HEK293 (cell line): ENCODE results near the gene TSTD2.

Experiments used
- CTCF ChIA-PET: fragments of 350-600 bp; formaldehyde crosslinking; extraction: SDS; loops from one replicate; lab custom pipeline; 2021; ENCODE audit warnings: antibody characterized with exemption; lab: Yijun Ruan, JAX
- POLR2A ChIA-PET: fragments of 300-600 bp; formaldehyde crosslinking; extraction: SDS; loops from one replicate; lab custom pipeline; 2020; ENCODE audit warnings: antibody characterized with exemption, inconsistent platforms; lab: Yijun Ruan, JAX
- H3K27ac ChIP-seq: fragments of 200-500 bp; sonication (Bioruptor generic); 2 replicates; pipeline ENCODE4 v1.5.1; 2014; ENCODE audit warnings: low read depth, low read length, control low read depth, inconsistent platforms; ENCODE audit errors: extremely low read depth
- H3K36me3 ChIP-seq, 2 experiments: fragments of 200-500 bp in 1 of 2; sonication (Bioruptor generic) in 1 of 2; 1 replicate in 1 of 2; 2 replicates in 1 of 2; pipeline ENCODE4 v1.5.1; 2014 to 2017; ENCODE audit warnings: inconsistent platforms in 2 of 2, low read length in 2 of 2; ENCODE audit not compliant: control insufficient read depth in 2 of 2, insufficient read depth in 1 of 2
- H3K4me1 ChIP-seq: fragments of 200-500 bp; sonication (Bioruptor generic); 2 replicates; pipeline ENCODE4 v1.5.1; 2014; ENCODE audit warnings: mild to moderate bottlenecking, low read length, inconsistent platforms; ENCODE audit not compliant: control insufficient read depth, insufficient read depth
- H3K4me3 ChIP-seq: 2 replicates; pipeline ENCODE4 v1.5.1; 2011; ENCODE audit warnings: low read depth, mild to moderate bottlenecking, control low read depth, low read length, moderate library complexity
- H3K9me3 ChIP-seq: fragments of 200-500 bp; sonication (Bioruptor generic); 2 replicates; pipeline ENCODE4 v1.5.1; 2014; ENCODE audit warnings: low read depth, low read length, inconsistent platforms; ENCODE audit not compliant: control insufficient read depth, insufficient read depth
- GLI2 ChIP-seq: fragments of 450-650 bp; formaldehyde crosslinking; IDR thresholded peaks from 2 replicates; pipeline ENCODE4; 2017; ENCODE audit warnings: missing biosample characterization, missing genetic modification characterization, low read depth, borderline replicate concordance
- KLF1 ChIP-seq: fragments of 450-650 bp; formaldehyde crosslinking; IDR thresholded peaks from 2 replicates; pipeline ENCODE4 v1.5.1; 2016; ENCODE audit warnings: missing biosample characterization, missing genetic modification characterization
- SALL2 ChIP-seq: fragments of 450-650 bp; formaldehyde crosslinking; IDR thresholded peaks from 2 replicates; pipeline ENCODE4 v1.5.0; 2017; ENCODE audit warnings: missing biosample characterization, mild to moderate bottlenecking, missing genetic modification characterization, borderline replicate concordance
- SCRT1 ChIP-seq: fragments of 450-650 bp; formaldehyde crosslinking; IDR thresholded peaks from 2 replicates; pipeline ENCODE4 v1.5.1; 2016; ENCODE audit warnings: missing biosample characterization, missing genetic modification characterization, borderline replicate concordance
- SP2 ChIP-seq: fragments of 450-650 bp; formaldehyde crosslinking; IDR thresholded peaks from 2 replicates; pipeline ENCODE4 v1.5.1; 2016; ENCODE audit warnings: missing biosample characterization, missing genetic modification characterization
- SP7 ChIP-seq: fragments of 450-650 bp; formaldehyde crosslinking; IDR thresholded peaks from 2 replicates; pipeline ENCODE4 v1.5.1; 2016; ENCODE audit warnings: missing biosample characterization, missing genetic modification characterization
- YY1 ChIP-seq: fragments of 450-650 bp; formaldehyde crosslinking; IDR thresholded peaks from 2 replicates; pipeline ENCODE4 v1.5.1; 2018; ENCODE audit warnings: missing biosample characterization, missing genetic modification characterization
- ZBTB17 ChIP-seq: fragments of 450-650 bp; formaldehyde crosslinking; IDR thresholded peaks from 2 replicates; pipeline ENCODE4 v1.5.1; 2016; ENCODE audit warnings: missing biosample characterization, missing genetic modification characterization
- ZBTB7A ChIP-seq: fragments of 450-650 bp; formaldehyde crosslinking; IDR thresholded peaks from 2 replicates; pipeline ENCODE4 v1.5.1; 2016; ENCODE audit warnings: low read depth, missing biosample characterization, missing genetic modification characterization
- ZEB2 ChIP-seq: fragments of 450-650 bp; formaldehyde crosslinking; IDR thresholded peaks from 2 replicates; pipeline ENCODE4 v1.5.1; 2016; ENCODE audit warnings: missing biosample characterization, missing genetic modification characterization
- ZNF121 ChIP-seq: fragments of 450-650 bp; formaldehyde crosslinking; IDR thresholded peaks from 2 replicates; pipeline ENCODE4 v1.5.1; 2016; ENCODE audit warnings: missing biosample characterization, missing genetic modification characterization
- ZNF146 ChIP-seq: fragments of 450-650 bp; formaldehyde crosslinking; IDR thresholded peaks from 2 replicates; pipeline ENCODE4 v1.5.1; 2016; ENCODE audit warnings: missing biosample characterization, missing genetic modification characterization
- ZNF174 ChIP-seq: fragments of 450-650 bp; formaldehyde crosslinking; IDR thresholded peaks from 2 replicates; pipeline ENCODE4 v1.5.0; 2017; ENCODE audit warnings: missing biosample characterization, mild to moderate bottlenecking, missing genetic modification characterization
- ZNF184 ChIP-seq: fragments of 450-650 bp; IDR thresholded peaks from 2 replicates; pipeline ENCODE4 v1.5.1; 2018; ENCODE audit warnings: missing biosample characterization, mild to moderate bottlenecking, missing genetic modification characterization
- ZNF19 ChIP-seq: fragments of 450-650 bp; formaldehyde crosslinking; IDR thresholded peaks from 2 replicates; pipeline ENCODE4; 2016; ENCODE audit warnings: missing biosample characterization, missing genetic modification characterization, low read depth
- ZNF221 ChIP-seq: fragments of 450-650 bp; formaldehyde crosslinking; IDR thresholded peaks from 2 replicates; pipeline ENCODE4 v1.5.1; 2017; ENCODE audit warnings: missing biosample characterization, missing genetic modification characterization, borderline replicate concordance
- ZNF24 ChIP-seq: fragments of 450-650 bp; formaldehyde crosslinking; IDR thresholded peaks from 2 replicates; pipeline ENCODE4 v1.5.1; 2016; ENCODE audit warnings: missing biosample characterization, missing genetic modification characterization
- ZNF292 ChIP-seq: fragments of 450-650 bp; formaldehyde crosslinking; IDR thresholded peaks from 2 replicates; pipeline ENCODE4 v1.5.1; 2016; ENCODE audit warnings: low read depth, missing biosample characterization, missing genetic modification characterization, borderline replicate concordance
- ZNF324 ChIP-seq: fragments of 450-650 bp; formaldehyde crosslinking; IDR thresholded peaks from 2 replicates; pipeline ENCODE4 v1.5.1; 2016; ENCODE audit warnings: missing biosample characterization, missing genetic modification characterization
- ZNF48 ChIP-seq: fragments of 450-650 bp; formaldehyde crosslinking; IDR thresholded peaks from 2 replicates; pipeline ENCODE4 v1.5.1; 2016; ENCODE audit warnings: missing biosample characterization, missing genetic modification characterization
- ZNF571 ChIP-seq: fragments of 450-650 bp; formaldehyde crosslinking; IDR thresholded peaks from 2 replicates; pipeline ENCODE4 v1.5.0; 2017; ENCODE audit warnings: missing biosample characterization, missing genetic modification characterization
- ZNF596 ChIP-seq: fragments of 450-650 bp; IDR thresholded peaks from 2 replicates; pipeline ENCODE4 v1.5.0; 2018; ENCODE audit warnings: missing biosample characterization, mild to moderate bottlenecking, missing genetic modification characterization, moderate library complexity
- ZNF610 ChIP-seq: fragments of 450-650 bp; formaldehyde crosslinking; IDR thresholded peaks from 2 replicates; pipeline ENCODE4 v1.5.1; 2016; ENCODE audit warnings: missing biosample characterization, missing genetic modification characterization, borderline replicate concordance
- ZNF629 ChIP-seq: fragments of 450-650 bp; formaldehyde crosslinking; IDR thresholded peaks from 2 replicates; pipeline ENCODE4 v1.5.1; 2017; ENCODE audit warnings: missing biosample characterization, missing genetic modification characterization
- ZNF664 ChIP-seq: fragments of 450-650 bp; formaldehyde crosslinking; IDR thresholded peaks from 2 replicates; pipeline ENCODE4 v1.5.1; 2016; ENCODE audit warnings: missing biosample characterization, missing genetic modification characterization
- ZNF768 ChIP-seq: fragments of 450-650 bp; formaldehyde crosslinking; IDR thresholded peaks from 2 replicates; pipeline ENCODE4 v1.5.1; 2018; ENCODE audit warnings: missing biosample characterization, mild to moderate bottlenecking, missing genetic modification characterization
- ZNF837 ChIP-seq: fragments of 450-650 bp; formaldehyde crosslinking; IDR thresholded peaks from 2 replicates; pipeline ENCODE4 v1.5.1; 2016; ENCODE audit warnings: missing biosample characterization, missing genetic modification characterization
- ZNF843 ChIP-seq: fragments of 450-650 bp; formaldehyde crosslinking; IDR thresholded peaks from 2 replicates; pipeline ENCODE4 v1.5.1; 2016; ENCODE audit warnings: missing biosample characterization, missing genetic modification characterization
- TF ChIP-seq, protein P1 (sequence below): fragments of 450-650 bp; formaldehyde crosslinking; IDR thresholded peaks from 2 replicates; pipeline ENCODE4 v1.5.1; 2016; ENCODE audit warnings: missing biosample characterization, missing genetic modification characterization
- TF ChIP-seq, protein P2 (sequence below): fragments of 450-650 bp; formaldehyde crosslinking; IDR thresholded peaks from 2 replicates; pipeline ENCODE4 v1.5.0; 2017; ENCODE audit warnings: missing biosample characterization, missing genetic modification characterization, borderline replicate concordance
- TF ChIP-seq, protein P3 (sequence below): fragments of 450-650 bp; formaldehyde crosslinking; IDR thresholded peaks from 2 replicates; pipeline ENCODE4 v1.5.1; 2016; ENCODE audit warnings: missing biosample characterization, missing genetic modification characterization
- TF ChIP-seq, protein P4 (sequence below): fragments of 450-650 bp; formaldehyde crosslinking; IDR thresholded peaks from 2 replicates; pipeline ENCODE4 v1.5.1; 2016; ENCODE audit warnings: missing biosample characterization, missing genetic modification characterization

Gene TSTD2

DNA sequence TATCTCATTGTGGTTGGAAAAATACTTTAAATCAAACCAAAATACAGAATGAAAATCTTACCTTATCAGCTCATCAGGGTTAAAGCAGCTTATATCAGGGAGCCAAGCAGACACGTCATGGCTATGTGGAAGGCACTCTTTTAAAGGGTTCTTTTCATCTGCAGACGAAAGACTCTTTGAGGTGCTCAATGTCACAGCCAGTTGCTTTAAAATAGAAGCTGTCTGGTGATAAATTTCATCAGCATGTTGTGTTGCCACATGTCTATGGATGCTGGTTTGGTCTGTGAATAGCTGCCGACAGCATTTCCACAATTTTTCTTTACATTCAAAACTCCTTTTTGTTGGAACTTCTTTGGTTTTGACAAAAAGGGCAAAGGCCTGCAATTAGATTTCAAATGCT lies 7.5 kb downstream of the TSTD2 start:
- H3K36me3 ChIP-seq: peaks cover 11 to 54% of the 10 kb centered on the region in 2 experiments
- H3K4me3 ChIP-seq: no peak overlapping the region
- no peaks in the 10 kb centered on the region for H3K9me3 ChIP-seq
- H3K4me1 ChIP-seq: no peaks in the 10 kb centered on the region
- no peak for TF ChIP-seq ZNF146 (tag by site-specific recombination)
- TF ChIP-seq ZNF664 (tag by site-specific recombination): no peak
- TF ChIP-seq ZNF19 (tag by site-specific recombination): no peak
- no peak for TF ChIP-seq ZNF221 (tag by site-specific recombination)
- TF ChIP-seq SALL2: no peak
- TF ChIP-seq KLF1 (tag by site-specific recombination): no peak
- TF ChIP-seq ZNF48: no peak
- TF ChIP-seq ZNF596 (tag by site-specific recombination): no peak
- TF ChIP-seq ZNF324: no peak
- TF ChIP-seq, protein P1, sequence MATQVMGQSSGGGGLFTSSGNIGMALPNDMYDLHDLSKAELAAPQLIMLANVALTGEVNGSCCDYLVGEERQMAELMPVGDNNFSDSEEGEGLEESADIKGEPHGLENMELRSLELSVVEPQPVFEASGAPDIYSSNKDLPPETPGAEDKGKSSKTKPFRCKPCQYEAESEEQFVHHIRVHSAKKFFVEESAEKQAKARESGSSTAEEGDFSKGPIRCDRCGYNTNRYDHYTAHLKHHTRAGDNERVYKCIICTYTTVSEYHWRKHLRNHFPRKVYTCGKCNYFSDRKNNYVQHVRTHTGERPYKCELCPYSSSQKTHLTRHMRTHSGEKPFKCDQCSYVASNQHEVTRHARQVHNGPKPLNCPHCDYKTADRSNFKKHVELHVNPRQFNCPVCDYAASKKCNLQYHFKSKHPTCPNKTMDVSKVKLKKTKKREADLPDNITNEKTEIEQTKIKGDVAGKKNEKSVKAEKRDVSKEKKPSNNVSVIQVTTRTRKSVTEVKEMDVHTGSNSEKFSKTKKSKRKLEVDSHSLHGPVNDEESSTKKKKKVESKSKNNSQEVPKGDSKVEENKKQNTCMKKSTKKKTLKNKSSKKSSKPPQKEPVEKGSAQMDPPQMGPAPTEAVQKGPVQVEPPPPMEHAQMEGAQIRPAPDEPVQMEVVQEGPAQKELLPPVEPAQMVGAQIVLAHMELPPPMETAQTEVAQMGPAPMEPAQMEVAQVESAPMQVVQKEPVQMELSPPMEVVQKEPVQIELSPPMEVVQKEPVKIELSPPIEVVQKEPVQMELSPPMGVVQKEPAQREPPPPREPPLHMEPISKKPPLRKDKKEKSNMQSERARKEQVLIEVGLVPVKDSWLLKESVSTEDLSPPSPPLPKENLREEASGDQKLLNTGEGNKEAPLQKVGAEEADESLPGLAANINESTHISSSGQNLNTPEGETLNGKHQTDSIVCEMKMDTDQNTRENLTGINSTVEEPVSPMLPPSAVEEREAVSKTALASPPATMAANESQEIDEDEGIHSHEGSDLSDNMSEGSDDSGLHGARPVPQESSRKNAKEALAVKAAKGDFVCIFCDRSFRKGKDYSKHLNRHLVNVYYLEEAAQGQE (tag by site-specific recombination): no peak
- TF ChIP-seq, protein P2, sequence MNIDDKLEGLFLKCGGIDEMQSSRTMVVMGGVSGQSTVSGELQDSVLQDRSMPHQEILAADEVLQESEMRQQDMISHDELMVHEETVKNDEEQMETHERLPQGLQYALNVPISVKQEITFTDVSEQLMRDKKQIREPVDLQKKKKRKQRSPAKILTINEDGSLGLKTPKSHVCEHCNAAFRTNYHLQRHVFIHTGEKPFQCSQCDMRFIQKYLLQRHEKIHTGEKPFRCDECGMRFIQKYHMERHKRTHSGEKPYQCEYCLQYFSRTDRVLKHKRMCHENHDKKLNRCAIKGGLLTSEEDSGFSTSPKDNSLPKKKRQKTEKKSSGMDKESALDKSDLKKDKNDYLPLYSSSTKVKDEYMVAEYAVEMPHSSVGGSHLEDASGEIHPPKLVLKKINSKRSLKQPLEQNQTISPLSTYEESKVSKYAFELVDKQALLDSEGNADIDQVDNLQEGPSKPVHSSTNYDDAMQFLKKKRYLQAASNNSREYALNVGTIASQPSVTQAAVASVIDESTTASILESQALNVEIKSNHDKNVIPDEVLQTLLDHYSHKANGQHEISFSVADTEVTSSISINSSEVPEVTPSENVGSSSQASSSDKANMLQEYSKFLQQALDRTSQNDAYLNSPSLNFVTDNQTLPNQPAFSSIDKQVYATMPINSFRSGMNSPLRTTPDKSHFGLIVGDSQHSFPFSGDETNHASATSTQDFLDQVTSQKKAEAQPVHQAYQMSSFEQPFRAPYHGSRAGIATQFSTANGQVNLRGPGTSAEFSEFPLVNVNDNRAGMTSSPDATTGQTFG (tag by site-specific recombination): no peak
- TF ChIP-seq SP7 (tag by site-specific recombination): no peak
- no peak for TF ChIP-seq SP2 (tag by site-specific recombination)
- no peak for TF ChIP-seq ZBTB7A
- no peak for TF ChIP-seq ZNF837 (tag by site-specific recombination)
- no peak for TF ChIP-seq ZNF629 (tag by site-specific recombination)
- no peak for TF ChIP-seq ZNF121 (tag by site-specific recombination)
- TF ChIP-seq ZNF843: no peak
- H3K27ac ChIP-seq: no peak overlapping the region
- CTCF ChIA-PET: interaction anchor here (1.0 to 2.8 kb wide), 3 partner anchors 10 to 158 kb away, joined by 4 to 26 read pairs (median 4); no protein-coding TSS in a partner anchor
- POLR2A ChIA-PET: no interaction called here

GRCh38 chr9:97623946-97624345 lies 9.2 kb downstream of the TSTD2 start:
- Histone ChIP-seq H3K9me3 (no peaks in the 10 kb centered on the region), H3K27ac (no peak overlapping the region), H3K4me3 (no peak overlapping the region), H3K4me1 (no peaks in the 10 kb centered on the region), H3K36me3 (peaks cover 11 to 65% of the 10 kb centered on the region in 2 experiments)
- ChIA-PET POLR2A (interaction anchor here (1.5 kb wide), 1 partner anchor 9 kb away, joined by 9 read pairs; the partner anchor contains the start of genes NCBP1 and TSTD2), CTCF (interaction anchor here (0.7 to 2.8 kb wide), 5 partner anchors 8 to 767 kb away, joined by 3 to 26 read pairs (median 3); no protein-coding TSS in a partner anchor)
- TF ChIP-seq ZNF610 (tag by site-specific recombination) (no peak), SCRT1 (tag by site-specific recombination) (no peak), ZNF24 (no peak), ZNF292 (tag by site-specific recombination) (no peak), ZBTB17 (tag by site-specific recombination) (no peak), ZEB2 (tag by site-specific recombination) (no peak), ZNF571 (tag by site-specific recombination) (no peak), YY1 (tag by site-specific recombination) (no peak), ZNF184 (tag by site-specific recombination) (no peak), ZNF174 (tag by site-specific recombination) (no peak), GLI2 (tag by site-specific recombination) (no peak), ZNF768 (tag by site-specific recombination) (no peak)
- TF ChIP-seq, protein P3, sequence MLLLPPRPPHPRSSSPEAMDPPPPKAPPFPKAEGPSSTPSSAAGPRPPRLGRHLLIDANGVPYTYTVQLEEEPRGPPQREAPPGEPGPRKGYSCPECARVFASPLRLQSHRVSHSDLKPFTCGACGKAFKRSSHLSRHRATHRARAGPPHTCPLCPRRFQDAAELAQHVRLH (tag by site-specific recombination): no peak
- TF ChIP-seq, protein P4, sequence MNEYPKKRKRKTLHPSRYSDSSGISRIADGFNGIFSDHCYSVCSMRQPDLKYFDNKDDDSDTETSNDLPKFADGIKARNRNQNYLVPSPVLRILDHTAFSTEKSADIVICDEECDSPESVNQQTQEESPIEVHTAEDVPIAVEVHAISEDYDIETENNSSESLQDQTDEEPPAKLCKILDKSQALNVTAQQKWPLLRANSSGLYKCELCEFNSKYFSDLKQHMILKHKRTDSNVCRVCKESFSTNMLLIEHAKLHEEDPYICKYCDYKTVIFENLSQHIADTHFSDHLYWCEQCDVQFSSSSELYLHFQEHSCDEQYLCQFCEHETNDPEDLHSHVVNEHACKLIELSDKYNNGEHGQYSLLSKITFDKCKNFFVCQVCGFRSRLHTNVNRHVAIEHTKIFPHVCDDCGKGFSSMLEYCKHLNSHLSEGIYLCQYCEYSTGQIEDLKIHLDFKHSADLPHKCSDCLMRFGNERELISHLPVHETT (tag by site-specific recombination): no peak
